Peyer's patch (tissue), 4 donors: Measurements from ENCODE around the gene PPP3R2.

ENCODE experiments used
- POLR2A ChIP-seq, 2 donors: fragments of 450-650 bp; IDR thresholded peaks; one replicate each; pipeline ENCODE4 v1.5.1; 2017; ENCODE audit warnings: antibody characterized with exemption in 2 of 2, mild to moderate bottlenecking in 2 of 2, moderate library complexity in 2 of 2
- TF ChIP-seq, protein P1 (sequence below), 6 experiments: fragments of 450-650 bp in 4 of 6; fragments of 200-600 bp in 2 of 6; sonication (generic) in 1 of 6; IDR thresholded peaks; one replicate each; pipeline ENCODE4 v1.5.1; 2017 to 2019; ENCODE audit warnings: antibody characterized with exemption in 6 of 6, mild to moderate bottlenecking in 3 of 6, moderate library complexity in 1 of 6

DNA sequence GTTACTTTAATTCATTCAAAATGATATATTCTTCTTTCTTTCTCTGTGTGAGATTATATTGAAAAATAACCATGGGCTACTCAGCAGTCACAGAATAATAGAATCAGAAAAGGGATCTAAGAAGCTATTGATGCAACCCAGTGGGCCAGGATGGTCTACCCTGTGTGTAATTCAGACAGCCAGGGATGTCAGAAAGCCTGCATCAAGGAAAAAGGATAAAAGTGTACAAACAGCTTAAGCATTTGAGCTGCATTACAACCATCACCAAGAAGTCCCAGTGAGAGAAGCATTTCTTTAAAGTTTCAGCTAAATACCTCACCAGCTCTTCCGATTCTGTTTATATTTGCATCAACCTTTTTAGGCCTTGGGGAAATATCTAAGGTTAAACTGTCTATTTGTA, 37.8 kb upstream of the PPP3R2 start:
- TF ChIP-seq, protein P1, sequence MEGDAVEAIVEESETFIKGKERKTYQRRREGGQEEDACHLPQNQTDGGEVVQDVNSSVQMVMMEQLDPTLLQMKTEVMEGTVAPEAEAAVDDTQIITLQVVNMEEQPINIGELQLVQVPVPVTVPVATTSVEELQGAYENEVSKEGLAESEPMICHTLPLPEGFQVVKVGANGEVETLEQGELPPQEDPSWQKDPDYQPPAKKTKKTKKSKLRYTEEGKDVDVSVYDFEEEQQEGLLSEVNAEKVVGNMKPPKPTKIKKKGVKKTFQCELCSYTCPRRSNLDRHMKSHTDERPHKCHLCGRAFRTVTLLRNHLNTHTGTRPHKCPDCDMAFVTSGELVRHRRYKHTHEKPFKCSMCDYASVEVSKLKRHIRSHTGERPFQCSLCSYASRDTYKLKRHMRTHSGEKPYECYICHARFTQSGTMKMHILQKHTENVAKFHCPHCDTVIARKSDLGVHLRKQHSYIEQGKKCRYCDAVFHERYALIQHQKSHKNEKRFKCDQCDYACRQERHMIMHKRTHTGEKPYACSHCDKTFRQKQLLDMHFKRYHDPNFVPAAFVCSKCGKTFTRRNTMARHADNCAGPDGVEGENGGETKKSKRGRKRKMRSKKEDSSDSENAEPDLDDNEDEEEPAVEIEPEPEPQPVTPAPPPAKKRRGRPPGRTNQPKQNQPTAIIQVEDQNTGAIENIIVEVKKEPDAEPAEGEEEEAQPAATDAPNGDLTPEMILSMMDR (IDR thresholded peaks at IDR 0.05), result no peak
- TF ChIP-seq POLR2A (IDR thresholded peaks at IDR 0.05), result no peak
